Measurements from ENCODE around the gene LSP1.

Gene LSP1

GRCh38 chr11:1932681-1933080 lies 79.8 kb downstream of the LSP1 start:
- no peak for DNase-seq

GRCh38 chr11:1933416-1934334 lies 80.8 kb downstream of the LSP1 start:
- DNase-seq, result no peak

GRCh38 chr11:1934335-1935155 lies 81.7 kb downstream of the LSP1 start:
- DNase-seq, result no peak

GRCh38 chr11:1935156-1936071 lies 82.5 kb downstream of the LSP1 start:
- DNase-seq, result no peak

- no peak for DNase-seq
These were observed 83.3 kb downstream of the LSP1 start for GRCh38 chr11:1936072-1936780.

- no peak for DNase-seq
These were observed 84.1 kb downstream of the LSP1 start for GRCh38 chr11:1936781-1937615.

GRCh38 chr11:1937616-1938342 lies 84.9 kb downstream of the LSP1 start:
- no peak for DNase-seq

GRCh38 chr11:1938343-1939005 lies 85.6 kb downstream of the LSP1 start:
- DNase-seq, result no peak

- peak; percentile 38 for DNase-seq
These were observed 86.2 kb downstream of the LSP1 start for GRCh38 chr11:1939006-1939625.

- peak; percentile 10 for DNase-seq
These were observed 86.9 kb downstream of the LSP1 start for GRCh38 chr11:1939788-1940187.
